Right lobe of liver (tissue), 6 donors: ENCODE measurements around the gene TDRD10. TPM values are rescaled to one million over a fixed set of nuclear protein-coding genes. Genes with fewer than 3 reads are reported as not detected.

Experiments used
- ATAC-seq, 4 donors: fragments of 200-7000 bp; cut with Tn5 transposase; one replicate each; pipeline ENCODE4 v1.9.1; 2020; ENCODE audit warnings: mild to moderate bottlenecking in 4 of 4, moderate library complexity in 4 of 4
- DNase-seq, 3 donors: peaks; one replicate each; pipeline ENCODE4 v3.0.0-alpha.2; 2020
- H3K27ac ChIP-seq, 3 donors: fragments of 200-600 bp; one replicate each; pipeline ENCODE4 v1.8.0; 2022
- H3K27me3 ChIP-seq, 2 donors: fragments of 200-600 bp; one replicate each; pipeline ENCODE4 v1.8.0; 2022
- H3K36me3 ChIP-seq, 4 donors: fragments of 200-600 bp; sonication (generic) in 1 of 4; one replicate each; pipeline versions ENCODE4 v1.5.1 to v1.8.0; 2017 to 2022; ENCODE audit warnings: control low read depth in 1 of 4
- H3K4me1 ChIP-seq, 4 donors: fragments of 200-600 bp; sonication (generic) in 1 of 4; one replicate each; pipeline versions ENCODE4 v1.5.1 to v1.8.0; 2017 to 2022; ENCODE audit warnings: control low read depth in 1 of 4
- H3K4me3 ChIP-seq, 3 donors: fragments of 200-600 bp; one replicate each; pipeline ENCODE4 v1.8.0; 2022
- H3K9me3 ChIP-seq, 4 donors: fragments of 200-600 bp; sonication (generic) in 1 of 4; one replicate each; pipeline versions ENCODE4 v1.5.1 to v1.8.0; 2017 to 2022; ENCODE audit warnings: control low read depth in 1 of 4
- CTCF ChIP-seq, 4 donors: fragments of 200-600 bp in 3 of 4; fragments of 450-650 bp in 1 of 4; IDR thresholded peaks; one replicate each; pipeline versions ENCODE4 v1.5.1 to v1.8.0; 2016 to 2022; ENCODE audit warnings: antibody characterized with exemption in 4 of 4, mild to moderate bottlenecking in 2 of 4
- POLR2A ChIP-seq: fragments of 450-650 bp; IDR thresholded peaks from one replicate; pipeline ENCODE4 v1.6.1; 2017; ENCODE audit warnings: antibody characterized with exemption, mild to moderate bottlenecking
- WGBS: methylation state at CpG from one replicate; pipeline ENCODE4 v1.1.6; 2018; ENCODE audit warnings: low coverage, low lambda C conversion rate; ENCODE audit not compliant: insufficient coverage; ENCODE audit errors: missing lambda C conversion rate; 5-methylcytosine and 5-hydroxymethylcytosine counted together
- intact Hi-C, 2 donors: fragments of 100-400 bp; cut with DNase I; formaldehyde crosslinking; loops; one replicate each; pipeline versions ENCODE4 v1.11.2 to v1.14.1; 2022
- total RNA-seq, 6 experiments: library from RNA; depleted of rRNA in 2 of 6; stranded (reverse); fragments of >200 nt in 2 of 6; fragmentation: NEBNext Ultra II Directional in 3 of 6; extraction: Animal tissue kit (Norgen Biotek cat#: 25700) in 3 of 6; gene quantifications; one replicate each; pipeline versions ENCODE4 v1.1.0 to v1.2.4, GENCODE V29; 2016 to 2023
- donor health status: DM: no; HTN: yes; CAD: no.
- donor health status: DM: no; HTN: no; CAD: no.
- donor health status: DM: no; HTN: no; CAD: no.
- donor health status: DM: no; HTN: yes; CAD: no.
- donor health status: DM: no; HTN: yes; CAD: no.

TDRD10 gene
- total RNA-seq, 6 experiments from 2014 or later, result 0.92 to 2.2 (median 1.4) TPM

GRCh38 chr1:154567386-154568156 is 65.6 kb downstream of the TDRD10 start, which contains the start of gene CHRNB2:
TSS of gene CHRNB2 (plus strand) at chr1:154567778. CDS start at chr1:154568045, 267 bp downstream.
- DNase-seq (peak; percentile 62 to 72 (median 65)), ATAC-seq (peak; percentile 91 to 99 (median 94))
- intact Hi-C loops, result loop anchor here in 1 of 2 donors (10.0 kb wide), 2 partner anchors 187 to 317 kb away; no protein-coding TSS in a partner anchor
- H3K27me3 ChIP-seq, result no peaks in the 10 kb centered on the region
- no peak within 1 kb of the TSS for H3K27ac ChIP-seq
- H3K4me3 ChIP-seq, result no peak within 1 kb of the TSS
- TF ChIP-seq POLR2A (no peak), CTCF (IDR thresholded peaks at IDR 0.05) (peak in 1 of 4 donors; percentile 6)
- peaks cover 0 to 6% (median 0%) of the 10 kb centered on the region in 4 donors for H3K4me1 ChIP-seq
- WGBS, result 5% methylated on average over 16 of the region's 53 CpGs
- H3K9me3 ChIP-seq, result no peaks in the 10 kb centered on the region
- no peaks in the 10 kb centered on the region for H3K36me3 ChIP-seq

- Histone ChIP-seq H3K4me1 (peaks cover 0 to 6% (median 0%) of the 10 kb centered on the region in 4 donors), H3K27me3 (no peaks in the 10 kb centered on the region), H3K27ac (no peak overlapping the region), H3K4me3 (no peak overlapping the region), H3K36me3 (no peaks in the 10 kb centered on the region), H3K9me3 (no peaks in the 10 kb centered on the region)
- no peak for DNase-seq
- intact Hi-C loops, result loop anchor here in 1 of 2 donors (10.0 kb wide), 2 partner anchors 187 to 317 kb away; no protein-coding TSS in a partner anchor
- 25% methylated on average over 14 of the region's 17 CpGs for WGBS
- no peak for ATAC-seq
- no peak for TF ChIP-seq POLR2A
- peak in 1 of 4 donors; percentile 1 for TF ChIP-seq CTCF (IDR thresholded peaks at IDR 0.05)
Observed at GRCh38 chr1:154568157-154568815, 66.3 kb downstream of the TDRD10 start.

- no peak overlapping the region for H3K27ac ChIP-seq
- no peak for ATAC-seq
Observed at GRCh38 chr1:154571244-154571963, 69.4 kb downstream of the TDRD10 start.

More at GRCh38 chr1:154571244-154571963, 69.4 kb downstream of the TDRD10 start:
- Histone ChIP-seq H3K27me3 (no peaks in the 10 kb centered on the region), H3K4me1 (peaks cover 0 to 6% (median 0%) of the 10 kb centered on the region in 4 donors), H3K9me3 (no peaks in the 10 kb centered on the region), H3K4me3 (no peak overlapping the region), H3K36me3 (no peaks in the 10 kb centered on the region)
- 96% methylated on average over 16 of the region's 59 CpGs for WGBS
- intact Hi-C loops, result loop anchor here in 1 of 2 donors (10.0 kb wide), 1 partner anchor 323 kb away; no protein-coding TSS in a partner anchor
- TF ChIP-seq CTCF (IDR thresholded peaks at IDR 0.05), result no peak
- TF ChIP-seq POLR2A, result no peak
- DNase-seq, result no peak
